Spleen (tissue), 7 donors: ENCODE measurements around the gene NOP56.

Source experiments
- POLR2A ChIP-seq, 3 donors: fragments of 450-650 bp; IDR thresholded peaks; one replicate each; pipeline ENCODE4 v1.5.1; 2017; ENCODE audit warnings: antibody characterized with exemption in 3 of 3, mild to moderate bottlenecking in 1 of 3
- TF ChIP-seq, protein P1 (sequence below), 11 experiments: fragments of 200-600 bp in 7 of 11; fragments of 450-650 bp in 4 of 11; sonication (generic) in 4 of 11; IDR thresholded peaks in 8 of 11; conservative IDR thresholded peaks in 3 of 11; 1 replicate in 7 of 11; 2 replicates in 4 of 11; pipeline versions ENCODE4 v1.4.0 to v1.8.0; 2016 to 2021; ENCODE audit warnings: antibody characterized with exemption in 11 of 11, inconsistent platforms in 4 of 11, mild to moderate bottlenecking in 1 of 11
- donor health status: DM: no; HTN: no; CAD: no; lungs with moderate emphysema.
- donor health status: DM: no; HTN: no; CAD: no.
- donor health status: DM: no; HTN: no; CAD: no.

DNA sequence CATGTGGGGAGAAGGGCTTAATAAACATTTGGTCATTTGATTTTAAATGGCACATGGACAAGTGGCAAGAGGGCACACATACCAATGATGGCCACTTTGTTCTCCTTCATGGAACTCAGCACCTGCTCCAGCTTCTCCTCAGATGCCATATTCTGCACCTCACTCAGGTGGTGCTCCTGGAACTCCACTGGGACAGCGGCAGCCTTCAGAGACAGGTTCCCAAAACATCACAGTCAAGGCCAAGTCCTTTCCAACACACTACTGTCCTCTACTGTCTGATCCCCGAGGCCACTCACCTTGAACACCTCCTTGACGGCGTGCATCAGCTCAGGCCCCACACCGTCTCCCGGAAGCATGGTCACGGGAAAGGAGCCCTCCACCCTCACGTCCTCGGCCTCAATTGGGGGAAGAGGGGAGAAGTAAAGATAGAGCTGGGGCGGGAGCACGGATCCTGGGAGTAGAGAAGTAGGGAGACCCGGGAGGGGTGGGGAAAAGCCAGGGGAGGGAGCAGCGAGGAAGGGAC lies 11.0 kb downstream of the NOP56 start:
- TF ChIP-seq, protein P1, sequence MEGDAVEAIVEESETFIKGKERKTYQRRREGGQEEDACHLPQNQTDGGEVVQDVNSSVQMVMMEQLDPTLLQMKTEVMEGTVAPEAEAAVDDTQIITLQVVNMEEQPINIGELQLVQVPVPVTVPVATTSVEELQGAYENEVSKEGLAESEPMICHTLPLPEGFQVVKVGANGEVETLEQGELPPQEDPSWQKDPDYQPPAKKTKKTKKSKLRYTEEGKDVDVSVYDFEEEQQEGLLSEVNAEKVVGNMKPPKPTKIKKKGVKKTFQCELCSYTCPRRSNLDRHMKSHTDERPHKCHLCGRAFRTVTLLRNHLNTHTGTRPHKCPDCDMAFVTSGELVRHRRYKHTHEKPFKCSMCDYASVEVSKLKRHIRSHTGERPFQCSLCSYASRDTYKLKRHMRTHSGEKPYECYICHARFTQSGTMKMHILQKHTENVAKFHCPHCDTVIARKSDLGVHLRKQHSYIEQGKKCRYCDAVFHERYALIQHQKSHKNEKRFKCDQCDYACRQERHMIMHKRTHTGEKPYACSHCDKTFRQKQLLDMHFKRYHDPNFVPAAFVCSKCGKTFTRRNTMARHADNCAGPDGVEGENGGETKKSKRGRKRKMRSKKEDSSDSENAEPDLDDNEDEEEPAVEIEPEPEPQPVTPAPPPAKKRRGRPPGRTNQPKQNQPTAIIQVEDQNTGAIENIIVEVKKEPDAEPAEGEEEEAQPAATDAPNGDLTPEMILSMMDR (IDR thresholded peaks at IDR 0.05 in 8 of 11, conservative IDR thresholded peaks at IDR 0.05 in 3 of 11) = no peak
- no peak for TF ChIP-seq POLR2A (IDR thresholded peaks at IDR 0.05)
